Right atrium auricular region (tissue), 2 donors: Measurements from ENCODE around the gene PDE11A. TPM values are rescaled to one million over a fixed set of nuclear protein-coding genes. Genes with fewer than 3 reads are reported as not detected.

Source experiments
- DNase-seq: peaks from one replicate; pipeline ENCODE4 v3.0.0-alpha.2; 2019; ENCODE audit warnings: low spot score
- H3K27ac ChIP-seq, 2 donors: fragments of 200-600 bp; sonication (generic); 1 replicate in 1 of 2; 2 replicates in 1 of 2; pipeline ENCODE4 v1.5.1; 2016 to 2019
- H3K27me3 ChIP-seq, 2 donors: fragments of 200-600 bp; sonication (generic); one replicate each; pipeline versions ENCODE4 v1.5.1 to v1.6.0; 2017 to 2019
- H3K36me3 ChIP-seq: fragments of 200-600 bp; sonication (generic); one replicate; pipeline ENCODE4 v1.5.1; 2016
- H3K4me1 ChIP-seq, 2 donors: fragments of 200-600 bp; sonication (generic); one replicate each; pipeline versions ENCODE4 v1.5.1 to v1.6.0; 2017 to 2019
- H3K4me3 ChIP-seq, 2 donors: fragments of 200-600 bp; sonication (generic); 1 replicate in 1 of 2; 2 replicates in 1 of 2; pipeline ENCODE4 v1.5.1; 2017 to 2019; ENCODE audit warnings: mild to moderate bottlenecking in 1 of 2, moderate library complexity in 1 of 2
- H3K9me3 ChIP-seq, 2 donors: fragments of 200-600 bp; sonication (generic); one replicate each; pipeline ENCODE4 v1.5.1; 2019
- CTCF ChIP-seq, 2 donors: fragments of 200-600 bp; sonication (generic); IDR thresholded peaks; one replicate each; pipeline ENCODE4 v1.5.1; 2019; ENCODE audit warnings: antibody characterized with exemption in 2 of 2
- total RNA-seq, 2 donors: library from RNA; depleted of rRNA; stranded (reverse); fragments of >200 nt; gene quantifications; one replicate each; pipeline ENCODE4 v1.1.0, GENCODE V29; 2016

Gene PDE11A
- total RNA-seq, 2 donors from 2014 or later: 1.2 TPM; not detected in 1

- Histone ChIP-seq H3K27me3 (no peaks in the 10 kb centered on the region), H3K36me3 (no peaks in the 10 kb centered on the region), H3K27ac (peak overlapping the region; percentile 97 to 99), H3K4me3 (peak overlapping the region; percentile 69 to 92), H3K4me1 (peaks cover 0 to 9% of the 10 kb centered on the region in 2 donors), H3K9me3 (no peaks in the 10 kb centered on the region)
- TF ChIP-seq CTCF (IDR thresholded peaks at IDR 0.05): no peak
- DNase-seq: no peak
Measured at GRCh38 chr2:177617849-177618248, 454.7 kb downstream of the PDE11A start.

- Histone ChIP-seq H3K27ac (no peak overlapping the region), H3K9me3 (no peaks in the 10 kb centered on the region), H3K4me3 (no peak overlapping the region), H3K27me3 (no peaks in the 10 kb centered on the region), H3K36me3 (no peaks in the 10 kb centered on the region), H3K4me1 (peaks cover 0 to 9% of the 10 kb centered on the region in 2 donors)
- TF ChIP-seq CTCF (IDR thresholded peaks at IDR 0.05): no peak
- DNase-seq: no peak
Measured at GRCh38 chr2:177616731-177617130, 455.8 kb downstream of the PDE11A start.

- no peaks in the 10 kb centered on the region for H3K36me3 ChIP-seq
- H3K27ac ChIP-seq: no peak overlapping the region
- H3K27me3 ChIP-seq: no peaks in the 10 kb centered on the region
- no peak for TF ChIP-seq CTCF (IDR thresholded peaks at IDR 0.05)
- DNase-seq: no peak
- peaks cover 0 to 9% of the 10 kb centered on the region in 2 donors for H3K4me1 ChIP-seq
- H3K4me3 ChIP-seq: no peak overlapping the region
- H3K9me3 ChIP-seq: no peaks in the 10 kb centered on the region
Measured at GRCh38 chr2:177616066-177616465, 456.5 kb downstream of the PDE11A start.

DNA sequence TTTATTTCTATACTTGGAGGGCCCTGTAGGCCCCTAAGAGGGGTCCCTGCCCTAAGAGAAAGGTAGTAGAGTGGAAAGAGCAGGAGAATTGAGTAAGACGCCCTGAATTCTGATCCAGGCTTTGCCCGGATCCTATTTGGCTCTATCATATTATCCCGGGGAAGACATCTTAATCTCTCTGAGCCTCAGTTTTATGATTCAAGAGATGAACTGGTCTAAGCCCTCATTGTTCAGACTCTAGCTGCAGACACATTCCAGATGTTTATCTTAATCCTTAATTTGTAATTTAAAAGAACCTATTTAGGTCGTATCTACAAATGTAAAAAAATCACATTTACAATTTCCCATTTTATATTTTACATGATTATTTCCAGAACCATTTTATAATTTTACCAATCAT lies 459.9 kb downstream of the PDE11A start:
- H3K27ac ChIP-seq: no peak overlapping the region
- no peak for TF ChIP-seq CTCF (IDR thresholded peaks at IDR 0.05)
- H3K4me3 ChIP-seq: no peak overlapping the region
- H3K36me3 ChIP-seq: no peaks in the 10 kb centered on the region
- H3K27me3 ChIP-seq: no peaks in the 10 kb centered on the region
- H3K9me3 ChIP-seq: no peaks in the 10 kb centered on the region
- no peaks in the 10 kb centered on the region for H3K4me1 ChIP-seq
- DNase-seq: no peak

DNA sequence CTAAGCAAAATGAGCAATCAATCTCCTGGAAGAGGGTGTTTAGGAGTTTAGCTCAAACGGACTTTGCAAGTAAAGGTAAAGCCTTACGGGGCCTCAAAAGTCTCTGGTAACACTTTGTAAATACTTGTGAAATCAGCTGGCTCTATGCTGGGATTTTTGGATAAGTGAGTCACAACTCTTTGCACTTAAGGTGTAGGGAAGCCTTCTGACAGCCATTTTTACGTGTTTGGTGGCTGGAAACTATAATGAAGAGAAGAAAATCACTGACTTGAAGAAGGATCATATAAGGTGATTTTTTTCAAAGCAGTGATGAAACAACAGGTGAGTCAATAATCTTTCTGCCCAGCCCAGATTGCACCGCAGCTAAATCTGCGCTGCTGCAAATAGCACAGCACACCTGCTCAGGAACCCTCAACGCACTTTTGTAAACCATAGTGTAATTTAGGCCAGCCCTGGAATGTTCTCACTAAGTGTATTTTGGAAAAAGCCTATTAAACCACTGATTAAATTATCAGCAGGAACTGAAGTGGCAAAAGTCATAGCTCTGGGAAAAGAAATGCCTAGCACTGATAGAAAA lies 461.2 kb downstream of the PDE11A start:
- Histone ChIP-seq H3K4me3 (no peak overlapping the region), H3K4me1 (no peaks in the 10 kb centered on the region), H3K36me3 (no peaks in the 10 kb centered on the region), H3K9me3 (no peaks in the 10 kb centered on the region), H3K27me3 (no peaks in the 10 kb centered on the region), H3K27ac (no peak overlapping the region)
- no peak for DNase-seq
- TF ChIP-seq CTCF (IDR thresholded peaks at IDR 0.05): no peak

DNA sequence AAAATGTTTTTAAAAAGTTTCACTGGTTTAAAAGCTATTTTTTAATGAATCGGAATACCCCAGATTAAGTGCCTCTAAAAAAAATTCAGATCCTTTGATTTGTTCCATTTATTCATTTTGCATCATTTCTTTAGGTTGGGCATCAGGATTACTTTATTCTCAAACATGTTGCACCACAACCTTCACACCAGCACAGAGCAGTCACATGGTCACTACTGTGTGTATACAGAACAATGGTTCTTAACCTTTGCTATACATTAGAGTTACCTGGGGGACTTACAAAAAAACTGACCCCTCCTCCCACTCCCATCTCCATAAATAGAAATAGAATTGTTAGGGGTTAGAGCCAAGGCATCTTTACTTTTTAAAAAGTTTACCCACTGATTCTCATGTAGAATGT lies 461.8 kb downstream of the PDE11A start:
- TF ChIP-seq CTCF (IDR thresholded peaks at IDR 0.05): no peak
- Histone ChIP-seq H3K36me3 (no peaks in the 10 kb centered on the region), H3K4me3 (no peak overlapping the region)

More for the DNA sequence above, 461.8 kb downstream of the PDE11A start:
- Histone ChIP-seq H3K27ac (no peak overlapping the region), H3K4me1 (no peaks in the 10 kb centered on the region), H3K9me3 (no peaks in the 10 kb centered on the region), H3K27me3 (no peaks in the 10 kb centered on the region)
- no peak for DNase-seq
